Raji (cell line): ENCODE data around the gene SMIM44.

Source experiments
- POLR2A ChIP-seq: IDR thresholded peaks from 2 replicates; pipeline ENCODE4 v1.6.1; 2011; ENCODE audit warnings: low read depth, low read length, control low read depth; ENCODE audit not compliant: insufficient read depth

Gene SMIM44

GRCh38 chr19:3448616-3449334, 34.5 kb downstream of the SMIM44 start:
- TF ChIP-seq POLR2A = no peak

- no peak for TF ChIP-seq POLR2A
These were observed 38.5 kb downstream of the SMIM44 start for GRCh38 chr19:3444695-3445234.

GRCh38 chr19:3443840-3444694, 39.2 kb downstream of the SMIM44 start:
- no peak for TF ChIP-seq POLR2A

GRCh38 chr19:3442487-3443071, 40.7 kb downstream of the SMIM44 start:
- no peak for TF ChIP-seq POLR2A

- no peak for TF ChIP-seq POLR2A
These were observed 41.3 kb downstream of the SMIM44 start for GRCh38 chr19:3441986-3442329.

GRCh38 chr19:3441089-3441985, 41.9 kb downstream of the SMIM44 start:
- TF ChIP-seq POLR2A = no peak

- TF ChIP-seq POLR2A = no peak
These were observed 43.2 kb downstream of the SMIM44 start for GRCh38 chr19:3440082-3440481.

GRCh38 chr19:3434630-3435553, 48.3 kb downstream of the SMIM44 start:
- TF ChIP-seq POLR2A = peak; percentile 86

- no peak for TF ChIP-seq POLR2A
These were observed 49.3 kb downstream of the SMIM44 start for GRCh38 chr19:3433805-3434540.

- no peak for TF ChIP-seq POLR2A
These were observed 49.9 kb downstream of the SMIM44 start for GRCh38 chr19:3433313-3433712.
